GM12874 (cell line): ENCODE results near the gene TIGD2.

ENCODE experiments used
- CTCF ChIP-seq: IDR thresholded peaks from 2 replicates; pipeline ENCODE4 v1.5.1; 2011; ENCODE audit warnings: low read depth, mild to moderate bottlenecking, control low read depth, low read length, moderate library complexity; ENCODE audit not compliant: insufficient read depth

TIGD2 gene

GRCh38 chr4:89110986-89111832 is at the start of gene TIGD2:
Gene TIGD2 (plus strand): TSS chr4:89111533. CDS start chr4:89112975, 1,442 bp downstream.
- peak; percentile 87 for TF ChIP-seq CTCF

- no peak for TF ChIP-seq CTCF
Observed at GRCh38 chr4:89064848-89065247, 46.5 kb upstream of the TIGD2 start.

- TF ChIP-seq CTCF, result no peak
Observed at GRCh38 chr4:89067417-89067816, 43.9 kb upstream of the TIGD2 start.

- no peak for TF ChIP-seq CTCF
Observed at GRCh38 chr4:89069481-89069880, 41.9 kb upstream of the TIGD2 start.

GRCh38 chr4:89070041-89070440 is 41.3 kb upstream of the TIGD2 start:
- no peak for TF ChIP-seq CTCF

- no peak for TF ChIP-seq CTCF
Observed at GRCh38 chr4:89071311-89071710, 40.0 kb upstream of the TIGD2 start.

- no peak for TF ChIP-seq CTCF
Observed at GRCh38 chr4:89072921-89073320, 38.4 kb upstream of the TIGD2 start.
